Measurements from ENCODE around the gene MIX23. TPM values are rescaled to one million over a fixed set of nuclear protein-coding genes. Genes with fewer than 3 reads are reported as not detected.

MIX23 gene
- total RNA-seq, 1 experiment from 2014 or later, result 76.2 TPM

- TF ChIP-seq, protein P1, sequence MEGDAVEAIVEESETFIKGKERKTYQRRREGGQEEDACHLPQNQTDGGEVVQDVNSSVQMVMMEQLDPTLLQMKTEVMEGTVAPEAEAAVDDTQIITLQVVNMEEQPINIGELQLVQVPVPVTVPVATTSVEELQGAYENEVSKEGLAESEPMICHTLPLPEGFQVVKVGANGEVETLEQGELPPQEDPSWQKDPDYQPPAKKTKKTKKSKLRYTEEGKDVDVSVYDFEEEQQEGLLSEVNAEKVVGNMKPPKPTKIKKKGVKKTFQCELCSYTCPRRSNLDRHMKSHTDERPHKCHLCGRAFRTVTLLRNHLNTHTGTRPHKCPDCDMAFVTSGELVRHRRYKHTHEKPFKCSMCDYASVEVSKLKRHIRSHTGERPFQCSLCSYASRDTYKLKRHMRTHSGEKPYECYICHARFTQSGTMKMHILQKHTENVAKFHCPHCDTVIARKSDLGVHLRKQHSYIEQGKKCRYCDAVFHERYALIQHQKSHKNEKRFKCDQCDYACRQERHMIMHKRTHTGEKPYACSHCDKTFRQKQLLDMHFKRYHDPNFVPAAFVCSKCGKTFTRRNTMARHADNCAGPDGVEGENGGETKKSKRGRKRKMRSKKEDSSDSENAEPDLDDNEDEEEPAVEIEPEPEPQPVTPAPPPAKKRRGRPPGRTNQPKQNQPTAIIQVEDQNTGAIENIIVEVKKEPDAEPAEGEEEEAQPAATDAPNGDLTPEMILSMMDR (IDR thresholded peaks at IDR 0.05 in 2 of 3, conservative IDR thresholded peaks at IDR 0.05 in 1 of 3; ENCODE audit: borderline replicate concordance in 1 of 3, insufficient read depth in 1 of 3, low read depth in 2 of 3, low read length in 2 of 3), result no peak
- TF ChIP-seq SP1 (IDR thresholded peaks at IDR 0.05; ENCODE audit: low read depth) (no peak), YY1 (IDR thresholded peaks at IDR 0.05; ENCODE audit: extremely low read depth, insufficient replicate concordance, low read depth, low read length) (no peak)
Measured at GRCh38 chr3:122405015-122405414, 22.0 kb upstream of the MIX23 start (continued).

GRCh38 chr3:122403489-122403888 is 20.5 kb upstream of the MIX23 start:
- ATAC-seq (no peak), DNase-seq (ENCODE audit: low read depth, low spot score) (no peak)
- Histone ChIP-seq H3K4me3 (replicated peaks in 1 of 2; ENCODE audit: low read depth in 1 of 2, low read length in 2 of 2) (no peak overlapping the region), H3K9ac (ENCODE audit: low read length) (no peak overlapping the region), H3K79me2 (ENCODE audit: insufficient read depth, low read length) (peaks cover 13% of the 10 kb centered on the region; the same call in 1 of the 2 replicates), H3K27ac (ENCODE audit: low read depth, low read length) (no peak overlapping the region), H3K9me3 (ENCODE audit: control insufficient read depth in 1 of 2, insufficient read depth in 1 of 2, low read depth in 1 of 2, low read length in 2 of 2) (no peaks in the 10 kb centered on the region), H4K20me1 (ENCODE audit: insufficient read depth) (no peaks in the 10 kb centered on the region; the same call in 1 of the 2 replicates), H2AFZ (ENCODE audit: low read depth, low read length, poor library complexity, severe bottlenecking) (no peak overlapping the region), H3K4me2 (ENCODE audit: low read length) (no peak overlapping the region), H3K36me3 (ENCODE audit: control insufficient read depth in 1 of 2, insufficient read depth in 2 of 2, low read length in 2 of 2) (peaks cover 16 to 35% of the 10 kb centered on the region in 2 experiments), H3K4me1 (ENCODE audit: control insufficient read depth in 1 of 2, insufficient read depth in 2 of 2, low read length in 2 of 2) (no peaks in the 10 kb centered on the region), H3K9me2 (ENCODE audit: insufficient read depth) (no peaks in the 10 kb centered on the region), H3K27me3 (ENCODE audit: insufficient read depth, low read length) (no peaks in the 10 kb centered on the region)
- POLR2A ChIA-PET, result no interaction called here
- RAD21 ChIA-PET (ENCODE audit: low non-redundant PET in 1 of 2, low total read pairs in 2 of 2, uncharacterized antibody in 2 of 2, unreplicated experiment in 2 of 2), result no interaction called here
- CTCF ChIA-PET, result no interaction called here
- intact Hi-C loops (cut with micrococcal nuclease), result no loop called here
- BruUV-seq (replicated peaks), result no TSS peak
- no peak for TF ChIP-seq SIN3A (IDR thresholded peaks at IDR 0.05; ENCODE audit: low read depth)
- no peak for TF ChIP-seq FOSL1 (IDR thresholded peaks at IDR 0.05; ENCODE audit: low read depth)
- no peak for TF ChIP-seq POLR2AphosphoS5 (IDR thresholded peaks at IDR 0.05; ENCODE audit: low read depth, low read length)
- TF ChIP-seq EZH2 (IDR thresholded peaks at IDR 0.05), result no peak
- no peak for TF ChIP-seq EGR1 (IDR thresholded peaks at IDR 0.05; ENCODE audit: low read depth)
- no peak for TF ChIP-seq MAX (IDR thresholded peaks at IDR 0.05)
- TF ChIP-seq ELF1 (IDR thresholded peaks at IDR 0.05; ENCODE audit: borderline replicate concordance, low read depth), result no peak
- no peak for TF ChIP-seq TCF7L2 (IDR thresholded peaks at IDR 0.05; ENCODE audit: borderline replicate concordance, extremely low read depth, insufficient read depth, insufficient read length)
- no peak for TF ChIP-seq ZNF274 (IDR thresholded peaks at IDR 0.05; ENCODE audit: low read depth, low read length)
- TF ChIP-seq RAD21 (IDR thresholded peaks at IDR 0.05; ENCODE audit: low read depth), result no peak
- TF ChIP-seq CBX3 (IDR thresholded peaks at IDR 0.05; ENCODE audit: low read depth), result no peak
- no peak for TF ChIP-seq CEBPB (IDR thresholded peaks at IDR 0.05; ENCODE audit: low read depth)
- no peak for TF ChIP-seq SRF (IDR thresholded peaks at IDR 0.05; ENCODE audit: low read depth)
- TF ChIP-seq, protein P2, sequence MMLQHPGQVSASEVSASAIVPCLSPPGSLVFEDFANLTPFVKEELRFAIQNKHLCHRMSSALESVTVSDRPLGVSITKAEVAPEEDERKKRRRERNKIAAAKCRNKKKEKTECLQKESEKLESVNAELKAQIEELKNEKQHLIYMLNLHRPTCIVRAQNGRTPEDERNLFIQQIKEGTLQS (IDR thresholded peaks at IDR 0.05), result no peak
- no peak for TF ChIP-seq REST (IDR thresholded peaks at IDR 0.05; ENCODE audit: low read depth)
- no peak for TF ChIP-seq ZBTB33 (IDR thresholded peaks at IDR 0.05; ENCODE audit: extremely low read depth, insufficient replicate concordance, low read length)

Data from HCT116 (cell line).